NCI-H748 (cell line): ENCODE measurements around the gene ZNRF3.
"Not testable (repeated sequence)": the region's sequence is repeated elsewhere in the genome, so short reads cannot be mapped to it uniquely, and the experiment has no call there.

Source experiments
- DNase-seq: peaks from one replicate; lab custom pipeline; 2025; ENCODE audit not compliant: unreplicated experiment; lab: John Stamatoyannopoulos, UW

Gene ZNRF3

GRCh38 chr22:29030016-29030617, 146.7 kb downstream of the ZNRF3 start:
- no peak for DNase-seq

GRCh38 chr22:29030618-29031226, 147.3 kb downstream of the ZNRF3 start:
- no peak for DNase-seq

GRCh38 chr22:29031227-29032011, 148.0 kb downstream of the ZNRF3 start:
- no peak for DNase-seq

- no peak for DNase-seq
These were observed 148.7 kb downstream of the ZNRF3 start for GRCh38 chr22:29032014-29032475.

GRCh38 chr22:29032584-29032983, 149.2 kb downstream of the ZNRF3 start:
- DNase-seq, result no peak

- no peak for DNase-seq
These were observed 154.1 kb downstream of the ZNRF3 start for GRCh38 chr22:29037340-29037932.

GRCh38 chr22:29039148-29039547, 155.8 kb downstream of the ZNRF3 start:
- no peak for DNase-seq

- not testable (repeated sequence) for DNase-seq
These were observed 156.3 kb downstream of the ZNRF3 start for GRCh38 chr22:29039684-29040083.

GRCh38 chr22:29040385-29041275, 157.3 kb downstream of the ZNRF3 start:
- DNase-seq, result peak; percentile 45

GRCh38 chr22:29041408-29041807, 158.0 kb downstream of the ZNRF3 start:
- no peak for DNase-seq

GRCh38 chr22:29043906-29044575, 160.7 kb downstream of the ZNRF3 start:
- DNase-seq, result no peak

- DNase-seq, result no peak
These were observed 161.3 kb downstream of the ZNRF3 start for GRCh38 chr22:29044657-29045176.

- no peak for DNase-seq
These were observed 165.7 kb downstream of the ZNRF3 start for GRCh38 chr22:29048822-29049654.

GRCh38 chr22:29049655-29050263, 166.4 kb downstream of the ZNRF3 start:
- DNase-seq, result no peak

- DNase-seq, result no peak
These were observed 167.1 kb downstream of the ZNRF3 start for GRCh38 chr22:29050457-29050856.

- no peak for DNase-seq
These were observed 169.8 kb downstream of the ZNRF3 start for GRCh38 chr22:29053048-29053702.

GRCh38 chr22:29054251-29054767, 170.9 kb downstream of the ZNRF3 start:
- no peak for DNase-seq
